NCI-H524 treated with DMSO at 0.1 percent for 48 hours (cell line): ENCODE data around the gene PANK4.
"Not testable (repeated sequence)": the region's sequence is repeated elsewhere in the genome, so short reads cannot be mapped to it uniquely, and the experiment has no call there.

Experiments used
- DNase-seq: peaks from one replicate; lab custom pipeline; 2025; lab: John Stamatoyannopoulos, UW

Gene PANK4

DNA sequence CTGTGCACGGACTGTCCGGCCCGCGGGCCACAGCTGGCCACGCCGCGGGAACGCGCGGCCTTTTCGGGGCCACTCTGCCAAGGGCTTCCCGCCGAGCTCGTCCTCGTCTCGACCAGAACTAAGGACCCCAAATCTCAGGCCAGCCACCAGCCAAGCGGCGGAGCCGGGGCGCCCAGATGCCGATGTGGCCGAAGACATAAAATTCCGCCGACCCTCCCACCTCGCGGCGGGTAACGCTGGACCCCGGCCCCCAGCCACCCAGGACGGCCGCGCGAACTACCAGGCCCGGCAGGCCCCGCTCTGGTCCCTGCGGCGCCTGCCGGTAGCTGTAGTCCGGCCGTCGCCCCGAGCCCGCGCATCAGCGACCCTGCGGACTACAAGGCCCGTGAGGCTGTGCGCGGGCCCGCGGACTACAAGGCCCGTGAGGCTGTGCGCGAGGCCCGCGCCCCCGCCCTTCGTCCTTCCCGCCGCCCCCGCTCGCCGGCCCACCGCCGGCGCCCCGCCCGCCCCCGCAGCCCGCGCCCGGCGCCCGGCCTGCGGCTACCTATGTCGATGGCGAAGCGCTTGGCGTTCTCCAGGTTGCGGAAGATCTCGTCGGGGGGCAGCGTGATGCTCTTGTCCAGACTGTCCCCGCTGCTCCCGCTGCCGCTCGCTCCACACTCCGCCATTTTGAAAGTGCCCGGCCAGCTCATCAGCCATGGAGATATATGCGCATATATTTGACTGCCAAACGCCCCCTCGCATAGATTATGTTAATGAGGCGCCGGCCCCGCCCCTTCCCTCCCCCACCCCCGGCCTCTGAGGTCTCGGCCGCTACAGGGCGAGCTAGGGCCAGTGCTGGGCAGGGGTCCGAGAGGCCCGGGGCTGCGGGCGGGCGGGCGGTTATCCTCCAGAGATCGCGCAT, at the start of gene PANK4:
Gene PANK4, minus strand, starts transcription at position 677 of the 904 bp plus-strand sequence. Its CDS starts 9 bp downstream, at position 668.
- no peak for DNase-seq

DNA sequence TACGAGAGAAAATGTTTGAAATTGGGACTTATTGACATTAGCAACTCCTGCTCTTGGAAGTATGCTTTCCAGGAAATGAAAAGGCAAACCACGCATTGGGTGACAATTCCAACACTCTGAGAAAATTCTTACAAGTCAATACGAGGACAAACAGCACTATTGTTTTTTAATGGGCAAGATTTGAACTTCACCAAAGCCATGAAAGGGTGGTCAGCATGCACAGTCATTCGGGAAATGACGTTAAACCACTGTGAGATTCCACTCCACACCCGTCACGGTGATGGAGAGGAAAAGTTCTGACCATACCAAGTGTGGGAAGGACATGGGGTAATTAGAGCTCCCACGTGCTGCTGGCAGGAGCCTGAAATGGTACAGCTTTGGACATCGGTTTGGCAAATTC, 48.0 kb upstream of the PANK4 start:
- DNase-seq = no peak

DNA sequence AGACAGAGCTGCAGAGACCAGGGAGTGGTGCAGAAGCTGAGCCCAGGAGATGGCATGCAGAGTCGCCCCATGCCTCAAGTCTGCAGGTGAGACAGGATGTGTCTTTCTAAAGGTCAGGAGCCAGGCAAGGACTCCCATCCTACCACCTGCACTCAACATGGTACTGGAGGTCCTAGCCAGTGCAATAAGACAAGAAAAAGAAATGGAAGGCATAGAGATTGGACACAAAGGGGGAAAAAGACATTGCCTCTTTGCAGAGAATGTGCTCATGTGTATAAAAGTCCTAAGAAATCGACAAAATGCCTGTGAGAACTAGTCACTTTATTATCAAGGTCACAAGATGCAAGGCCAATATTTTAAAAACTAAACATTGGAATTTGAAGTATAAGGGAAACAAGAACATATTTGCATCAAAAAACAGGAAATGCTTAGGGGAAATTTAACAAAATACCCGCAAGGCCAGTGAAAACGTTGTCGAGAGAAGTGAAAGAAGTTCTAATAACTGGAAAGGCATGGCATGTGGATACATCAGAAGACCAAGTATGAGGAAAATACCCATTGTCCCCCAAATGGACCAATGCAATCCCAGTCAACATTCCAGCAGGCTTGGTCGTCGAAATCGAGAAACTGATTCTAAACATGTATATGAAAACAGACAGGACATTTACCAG, 47.0 kb upstream of the PANK4 start:
- DNase-seq = no peak

DNA sequence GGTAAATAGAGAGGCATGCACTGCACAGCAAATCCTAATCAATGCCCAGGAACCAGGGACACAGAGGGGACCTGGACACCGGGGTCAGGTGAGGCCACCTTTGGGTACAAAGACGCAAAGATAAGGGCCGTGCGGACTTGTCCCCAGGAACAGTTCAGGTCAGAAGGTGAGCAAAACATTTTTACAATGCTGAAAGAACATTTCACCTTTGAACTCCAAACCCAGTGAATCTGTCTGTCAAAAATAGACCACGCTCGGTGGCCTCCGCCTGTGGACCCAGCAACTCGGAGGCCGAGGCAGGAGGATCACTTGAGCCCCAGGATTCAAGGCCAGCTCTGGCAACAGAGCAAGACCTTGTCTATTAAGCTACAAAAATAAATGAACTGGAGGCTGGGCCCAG, 45.0 kb upstream of the PANK4 start:
- DNase-seq = no peak

DNA sequence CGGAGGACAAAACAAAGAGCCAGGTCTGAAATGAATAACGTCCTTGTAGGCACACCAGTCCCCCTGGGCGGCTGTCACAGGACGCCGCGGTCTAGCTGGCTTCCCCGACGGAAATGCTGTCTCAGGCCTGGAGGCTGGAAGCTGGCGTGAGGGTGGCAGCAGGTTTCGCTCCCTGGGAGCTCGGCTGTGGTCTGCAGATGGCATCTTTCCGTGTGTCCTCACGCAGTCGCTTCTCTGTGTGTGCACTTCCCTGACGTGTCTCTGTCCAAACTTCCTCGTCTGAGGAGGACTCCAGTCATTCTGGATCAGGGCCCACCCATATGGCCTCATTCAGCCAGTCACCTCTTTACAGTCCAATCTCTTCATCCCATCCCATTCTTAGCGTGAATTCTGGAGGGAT, 43.9 kb upstream of the PANK4 start:
- no peak for DNase-seq

DNA sequence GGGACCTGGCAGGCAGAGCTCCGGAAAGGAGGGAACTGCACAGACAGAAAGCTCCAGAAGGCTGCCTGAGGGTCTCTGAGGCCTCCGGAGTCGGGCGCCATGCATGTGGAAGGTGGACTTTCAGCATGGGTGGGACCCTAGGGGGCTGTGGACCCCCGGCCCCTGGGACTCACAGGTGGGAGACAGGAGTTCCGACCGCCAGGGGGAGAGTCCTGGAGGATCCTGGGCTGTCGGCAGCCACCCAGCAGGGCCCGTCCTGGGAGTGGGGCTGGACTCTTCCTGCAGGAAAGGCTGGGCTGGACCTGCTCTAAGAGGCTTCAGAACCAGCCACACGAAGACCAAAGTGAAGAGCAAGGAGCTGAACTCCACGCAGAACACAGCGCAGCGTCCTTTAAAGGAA, 43.3 kb upstream of the PANK4 start:
- not testable (repeated sequence) for DNase-seq

DNA sequence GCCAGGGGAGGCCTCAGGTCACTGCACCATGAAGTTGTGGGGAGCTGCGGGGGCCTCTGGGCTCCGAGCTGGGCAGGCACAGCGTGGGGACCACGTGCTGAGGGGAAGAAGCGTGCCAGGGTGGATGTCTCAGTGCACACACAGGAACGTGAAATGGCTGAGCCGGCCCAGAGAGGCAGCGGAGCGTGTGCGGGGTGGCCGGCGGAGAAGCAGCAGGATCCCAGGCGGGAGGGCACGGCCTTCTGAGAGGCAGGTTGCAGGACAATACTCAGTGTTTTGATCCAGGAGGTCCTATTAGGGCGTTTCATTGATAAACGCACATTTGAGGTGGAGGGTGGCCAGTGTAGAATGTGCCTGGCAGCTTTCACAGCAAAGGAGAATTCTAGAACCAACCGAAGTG, 42.7 kb upstream of the PANK4 start:
- DNase-seq = no peak

DNA sequence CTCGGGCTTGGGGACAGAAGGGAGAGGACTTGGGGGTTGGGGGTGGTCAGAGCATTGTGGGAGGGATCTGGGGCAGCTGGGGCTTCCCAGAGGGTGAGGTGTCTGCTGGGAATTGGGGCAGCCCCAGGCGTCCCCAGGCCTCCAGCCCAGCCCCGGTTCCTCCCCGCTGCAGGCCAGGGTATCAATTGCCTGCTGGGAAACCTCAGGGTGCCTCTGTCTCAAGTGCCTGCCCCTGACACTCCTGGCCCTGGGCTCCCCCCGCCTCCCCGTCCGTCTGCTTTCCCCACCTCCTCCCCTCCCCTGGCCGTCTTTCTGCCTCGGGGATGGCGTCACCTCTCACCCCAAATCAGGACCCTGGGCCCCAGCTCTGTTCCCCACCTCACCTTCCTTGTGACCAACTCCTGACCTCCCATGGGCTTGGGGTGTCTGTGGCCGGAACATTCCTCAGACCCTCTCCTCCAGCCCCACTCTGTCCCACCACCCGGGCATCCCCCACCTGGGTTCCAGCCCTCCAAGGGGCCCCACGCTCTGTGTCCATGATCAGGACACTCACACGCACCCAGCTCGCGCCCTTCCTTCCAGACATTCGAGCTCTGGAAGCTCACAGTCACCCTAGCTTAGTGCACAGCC, 41.9 kb upstream of the PANK4 start:
- DNase-seq = not testable (repeated sequence)

DNA sequence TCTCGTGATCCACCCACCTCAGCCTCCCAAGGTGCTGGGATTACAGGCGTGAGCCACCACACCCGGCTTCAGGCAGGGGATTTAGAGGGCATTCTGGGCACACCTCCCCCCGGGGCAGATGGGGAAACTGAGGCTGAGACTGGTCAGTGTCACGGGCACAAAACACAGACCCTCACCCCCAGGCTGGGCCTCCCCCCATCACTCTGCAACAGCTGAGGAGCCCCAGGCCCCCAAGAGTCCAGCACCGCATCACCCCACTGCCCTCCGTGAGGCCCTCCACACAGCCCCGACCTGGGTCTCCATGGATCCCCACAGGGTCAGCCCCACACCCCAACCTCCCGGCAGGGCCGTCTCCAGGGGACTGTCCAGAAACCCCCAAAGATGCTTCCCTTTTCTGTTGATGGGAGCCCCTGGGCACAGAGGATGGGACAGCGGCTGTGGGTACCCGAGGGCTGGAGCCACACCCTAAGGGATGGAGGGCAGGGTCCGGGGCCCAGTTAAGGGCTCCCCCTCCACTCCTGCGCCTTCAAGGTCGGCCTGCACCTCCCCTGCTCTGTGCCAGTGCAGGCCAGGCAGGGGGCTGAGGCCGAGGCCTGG, 40.8 kb upstream of the PANK4 start:
- DNase-seq = no peak

DNA sequence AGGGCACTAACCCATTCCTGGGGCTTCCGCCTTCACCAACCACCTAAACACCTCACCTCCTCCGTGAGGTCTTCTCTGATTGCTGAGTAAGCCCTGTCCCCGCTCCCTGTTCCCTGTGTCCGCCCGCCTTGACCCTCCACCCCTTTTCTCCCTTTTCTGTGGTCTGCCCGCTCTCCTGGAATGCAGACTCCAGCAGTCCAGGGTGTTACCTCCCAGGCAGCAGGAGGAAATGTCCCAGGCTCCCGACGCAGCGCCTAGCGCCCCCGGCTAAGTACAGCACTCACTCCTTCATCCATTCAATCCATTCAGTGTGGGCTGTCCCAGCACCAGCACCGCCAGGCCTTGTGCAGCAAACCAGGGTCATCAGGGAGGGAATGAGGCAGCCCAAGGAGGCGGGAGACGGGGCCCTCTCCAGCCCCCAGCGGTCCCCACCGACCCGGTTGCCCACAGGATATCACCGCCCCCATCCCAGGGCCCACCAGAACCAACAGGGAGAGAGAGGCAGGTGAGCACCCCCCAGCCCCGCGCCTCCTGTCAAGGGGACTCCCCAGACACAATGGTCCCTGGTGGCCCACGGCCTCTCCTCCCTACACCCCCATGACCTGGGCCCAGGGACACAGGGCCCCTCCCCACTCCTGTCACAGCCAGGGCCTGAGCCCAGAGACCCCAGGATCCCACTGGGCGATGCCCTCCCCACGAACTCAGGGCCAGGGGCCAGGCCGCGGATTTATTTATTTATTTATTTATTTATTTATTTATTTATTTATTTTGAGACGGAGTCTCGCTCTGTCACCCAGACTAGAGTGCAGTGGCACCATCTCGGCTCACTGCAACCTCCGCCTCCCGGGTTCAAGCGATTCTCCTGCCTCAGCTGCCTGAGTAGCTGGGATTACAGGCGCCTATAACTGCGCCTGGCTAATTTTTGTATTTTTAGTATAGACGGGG, 40.0 kb upstream of the PANK4 start:
- no peak for DNase-seq

DNA sequence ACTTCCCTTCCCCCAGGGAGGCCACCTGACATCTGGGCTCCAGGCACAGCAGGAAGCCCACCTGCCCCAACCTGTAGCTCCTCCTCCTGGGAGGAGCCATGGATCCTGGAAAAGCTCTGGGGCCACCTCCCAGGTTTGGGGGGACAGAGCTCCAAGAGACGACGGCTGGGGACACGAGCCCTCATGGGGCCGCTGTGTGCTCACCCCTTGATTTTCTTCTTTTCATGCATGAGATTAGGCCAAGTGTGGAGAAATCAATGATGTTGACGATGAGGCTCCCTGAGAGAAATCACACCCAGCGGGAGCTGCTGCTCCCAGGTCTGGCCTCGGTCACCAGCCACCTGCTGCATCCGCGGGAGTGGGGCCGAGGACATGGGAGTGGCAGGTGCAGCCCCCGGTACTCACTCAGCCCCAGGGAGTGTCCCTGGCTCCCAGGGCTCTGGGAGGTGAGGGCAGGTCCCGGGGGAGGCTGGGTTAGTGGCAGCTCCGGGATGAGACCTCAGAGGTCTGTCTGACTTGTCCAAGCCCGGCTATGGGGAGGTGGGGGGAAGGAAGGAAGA, 38.5 kb upstream of the PANK4 start:
- no peak for DNase-seq

DNA sequence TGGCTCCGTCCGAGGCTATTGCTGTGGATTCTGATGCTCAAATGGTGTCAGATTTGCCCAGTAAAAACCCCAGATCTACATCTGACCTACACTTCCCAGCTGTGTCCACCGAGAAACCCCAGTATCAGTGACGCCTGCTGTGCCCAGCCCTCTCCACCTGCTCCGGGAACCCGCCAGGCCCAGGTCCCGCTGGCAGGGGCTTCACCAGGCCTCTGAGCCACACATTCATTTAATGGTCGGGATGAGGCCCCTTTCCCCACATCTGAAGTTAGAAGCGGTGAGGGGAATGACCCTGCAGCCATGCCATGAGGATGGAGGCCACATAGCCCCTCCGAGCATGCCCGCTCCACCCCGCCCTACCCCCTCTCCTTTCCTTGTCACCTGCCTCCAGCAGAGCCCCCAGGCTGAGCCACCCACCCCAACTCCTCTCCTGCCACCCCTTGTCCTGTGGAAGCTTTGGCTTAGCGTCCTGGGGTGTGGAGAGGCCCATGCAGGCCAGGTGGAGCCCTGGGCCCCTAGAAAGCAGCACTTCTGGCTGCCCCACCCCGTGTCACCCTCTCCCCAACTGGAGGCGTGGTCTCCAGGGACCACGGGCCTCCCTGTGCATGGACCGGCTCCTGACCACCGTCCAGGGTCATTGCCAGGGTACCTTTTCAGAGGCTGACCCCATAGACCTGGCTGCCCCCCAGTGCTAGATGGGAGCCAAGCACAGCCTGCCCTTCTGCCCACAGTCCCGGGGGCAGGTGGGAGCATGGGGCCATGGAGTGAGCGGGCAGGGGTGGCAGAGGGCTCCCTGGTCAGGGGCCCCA, 37.8 kb upstream of the PANK4 start:
- DNase-seq = no peak

DNA sequence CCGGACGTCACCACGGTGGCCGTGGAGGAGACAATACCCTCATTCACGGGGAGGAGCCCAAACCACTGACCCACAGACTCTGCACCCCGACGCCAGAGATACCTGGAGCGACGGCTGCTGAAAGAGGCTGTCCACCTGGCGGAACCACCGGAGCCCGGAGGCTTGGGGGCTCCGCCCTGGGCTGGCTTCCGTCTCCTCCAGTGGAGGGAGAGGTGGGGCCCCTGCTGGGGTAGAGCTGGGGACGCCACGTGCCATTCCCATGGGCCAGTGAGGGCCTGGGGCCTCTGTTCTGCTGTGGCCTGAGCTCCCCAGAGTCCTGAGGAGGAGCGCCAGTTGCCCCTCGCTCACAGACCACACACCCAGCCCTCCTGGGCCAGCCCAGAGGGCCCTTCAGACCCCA, 36.8 kb upstream of the PANK4 start:
- DNase-seq = no peak

DNA sequence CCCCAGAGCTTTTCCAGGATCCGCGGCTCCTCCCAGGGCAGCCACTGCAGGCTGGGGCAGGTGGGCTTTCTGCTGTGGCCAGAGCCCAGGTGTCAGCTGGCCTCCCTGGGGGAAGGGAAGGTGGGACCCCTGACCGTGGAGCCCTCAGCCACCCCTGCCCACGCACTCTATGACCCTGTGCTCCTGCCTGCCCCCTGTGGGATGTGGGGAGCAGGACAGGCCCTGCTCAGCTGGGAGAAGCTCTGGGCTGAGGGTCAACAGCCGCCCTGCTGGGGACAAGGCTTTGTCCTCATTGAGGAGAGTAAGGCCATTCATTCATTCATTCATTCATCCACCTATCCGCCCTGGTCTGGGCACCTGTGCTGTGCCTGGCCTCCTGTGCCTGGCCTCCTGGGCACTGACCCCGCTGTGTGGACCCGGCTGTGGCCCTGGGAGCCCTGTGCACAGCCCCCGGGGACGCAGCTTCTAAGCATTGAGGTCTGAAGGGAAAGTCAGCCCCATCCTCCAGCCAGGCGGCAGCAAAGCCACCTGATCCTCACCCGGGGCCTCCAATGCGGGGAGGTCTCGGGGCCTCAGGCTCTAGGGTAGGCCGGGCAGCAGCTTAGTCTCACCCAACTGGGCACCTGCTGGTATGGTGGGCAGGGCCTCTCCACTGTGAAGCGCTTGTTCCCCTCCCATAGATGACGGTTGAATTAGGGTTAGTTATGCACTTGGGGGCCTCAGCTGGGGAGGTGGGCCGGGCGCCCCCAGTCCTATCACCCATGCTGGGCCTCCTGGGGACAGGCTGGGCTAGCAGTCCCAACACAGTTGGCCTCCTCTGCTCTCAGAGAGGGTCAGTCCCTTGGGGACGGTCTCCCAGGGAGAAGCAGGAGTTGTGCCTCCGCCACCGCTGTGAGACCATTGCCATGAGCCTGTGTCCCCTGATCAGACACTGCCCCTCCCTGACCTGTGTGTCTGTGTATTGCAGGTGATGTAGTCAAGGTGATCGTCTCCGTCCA, 35.8 kb upstream of the PANK4 start:
- DNase-seq = no peak

DNA sequence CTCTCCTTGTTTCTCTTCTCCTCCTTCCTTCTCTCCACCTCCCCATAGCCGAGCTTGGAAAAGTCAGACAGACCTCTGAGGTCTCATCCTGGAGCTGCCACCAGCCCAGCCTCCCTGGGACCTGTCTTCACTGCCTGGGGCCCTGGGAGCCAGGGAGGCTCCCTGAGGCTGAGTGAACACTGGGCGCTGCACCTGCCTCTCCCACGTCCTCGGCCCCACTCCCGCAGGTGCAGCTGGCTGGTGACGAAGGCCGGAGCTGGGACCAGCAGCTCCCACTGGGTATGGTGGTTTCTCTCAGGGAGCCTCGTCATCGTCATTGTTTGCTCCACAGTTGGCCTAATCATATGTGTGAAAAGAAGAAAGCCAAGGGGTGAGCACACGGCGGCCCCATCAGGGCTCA, 35.0 kb upstream of the PANK4 start:
- no peak for DNase-seq

DNA sequence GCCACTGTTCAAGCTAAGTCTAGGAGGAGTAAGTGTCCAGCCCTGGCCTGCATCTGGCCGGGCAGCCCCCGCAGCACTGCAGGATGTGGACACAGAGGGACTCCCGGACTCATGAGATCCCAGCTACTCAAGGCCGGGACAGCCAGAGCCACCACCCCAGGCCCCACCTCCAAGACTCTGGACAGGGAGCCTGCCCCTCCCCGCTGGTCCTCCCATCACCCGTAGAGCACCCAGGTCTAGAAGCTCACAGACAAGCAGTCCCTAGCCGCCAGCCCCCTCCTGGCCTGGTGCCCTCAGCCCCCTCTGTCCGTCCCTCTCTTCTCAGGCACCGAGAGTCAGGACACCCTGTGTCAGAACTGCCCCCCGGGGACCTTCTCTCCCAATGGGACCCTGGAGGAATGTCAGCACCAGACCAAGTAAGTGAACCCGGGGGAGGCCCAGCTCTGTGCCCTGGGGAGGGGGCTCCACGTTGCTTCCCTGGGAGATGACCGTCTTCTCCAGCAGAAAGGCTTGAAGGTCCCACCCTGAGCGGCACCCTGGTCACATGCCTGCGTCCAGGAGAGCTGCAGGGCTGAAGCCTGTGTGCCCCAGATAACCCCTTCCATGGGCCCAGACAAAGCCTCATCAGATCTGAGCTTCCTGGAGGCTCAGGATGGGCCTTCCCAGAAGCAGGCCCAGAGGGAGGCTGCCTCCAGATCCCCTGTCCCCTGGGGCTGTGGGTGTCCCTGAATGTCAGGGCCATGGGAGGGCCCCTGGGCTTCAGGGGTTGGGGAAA, 34.1 kb upstream of the PANK4 start:
- no peak for DNase-seq

DNA sequence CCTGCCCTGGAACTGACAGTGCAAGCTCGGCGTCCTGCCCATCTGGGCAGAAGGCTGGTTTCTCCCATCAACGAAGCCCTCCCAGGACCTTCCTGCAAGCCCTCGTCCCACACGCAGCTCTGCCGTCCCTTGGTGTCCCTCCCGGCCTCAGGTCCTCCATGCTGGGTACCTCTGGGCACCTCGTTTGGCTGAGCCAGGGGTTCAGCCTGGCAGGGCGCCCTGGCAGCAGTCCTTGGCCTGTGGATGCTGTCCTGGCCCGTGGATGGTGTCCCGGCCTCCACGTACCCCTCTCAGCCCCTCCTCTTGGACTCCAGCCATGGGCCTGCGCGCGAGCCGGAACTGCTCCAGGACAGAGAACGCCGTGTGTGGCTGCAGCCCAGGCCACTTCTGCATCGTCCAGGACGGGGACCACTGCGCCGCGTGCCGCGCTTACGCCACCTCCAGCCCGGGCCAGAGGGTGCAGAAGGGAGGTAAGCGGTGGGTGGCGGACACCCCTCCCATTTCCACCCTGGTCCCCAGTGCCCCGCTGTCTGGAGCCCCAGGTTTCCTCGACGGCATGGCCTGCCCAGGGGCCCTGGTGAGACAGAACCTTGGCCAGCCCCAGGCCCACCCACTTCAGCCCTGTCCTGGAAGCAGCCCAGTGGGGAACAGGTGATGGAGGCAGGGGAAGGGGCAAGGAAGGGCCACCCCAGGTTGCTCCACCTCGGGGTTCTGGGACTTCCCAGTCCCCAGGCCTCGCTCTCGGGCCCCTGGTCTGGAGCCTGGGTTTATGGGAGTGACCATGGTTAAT, 33.3 kb upstream of the PANK4 start:
- no peak for DNase-seq
